Sigmoid colon (tissue), 7 donors: ENCODE data around the gene PRDM16. TPM values are rescaled to one million over a fixed set of nuclear protein-coding genes. Genes with fewer than 3 reads are reported as not detected.

ENCODE experiments used
- DNase-seq: peaks from one replicate; pipeline ENCODE4 v3.0.0-alpha.2; 2019
- H3K27ac ChIP-seq, 4 donors: fragments of 200-600 bp; sonication (generic); one replicate each; pipeline ENCODE4 v1.5.1; 2016 to 2019; ENCODE audit warnings: mild to moderate bottlenecking in 1 of 4
- H3K27me3 ChIP-seq, 3 donors: fragments of 200-600 bp; sonication (generic); one replicate each; pipeline ENCODE4 v1.5.1; 2019; ENCODE audit warnings: mild to moderate bottlenecking in 1 of 3
- H3K36me3 ChIP-seq, 4 donors: fragments of 200-600 bp; sonication (generic); one replicate each; pipeline ENCODE4 v1.5.1; 2016 to 2019
- H3K4me1 ChIP-seq, 4 donors: fragments of 200-600 bp; sonication (generic); one replicate each; pipeline ENCODE4 v1.5.1; 2017 to 2019
- H3K4me3 ChIP-seq, 4 donors: fragments of 200-600 bp; sonication (generic); one replicate each; pipeline ENCODE4 v1.5.1; 2017 to 2019; ENCODE audit warnings: mild to moderate bottlenecking in 2 of 4, moderate library complexity in 1 of 4
- H3K9me3 ChIP-seq, 4 donors: fragments of 200-600 bp in 3 of 4; sonication (generic) in 3 of 4; one replicate each; pipeline versions ENCODE4 v1.5.1 to v1.6.1; 2013 to 2019
- EP300 ChIP-seq, 4 donors: sonication (generic); formaldehyde crosslinking; IDR thresholded peaks; one replicate each; pipeline ENCODE4 v1.6.1; 2017; ENCODE audit warnings: antibody characterized with exemption in 4 of 4
- POLR2A ChIP-seq, 2 donors: fragments of 450-650 bp; IDR thresholded peaks; one replicate each; pipeline ENCODE4 v1.6.1; 2016; ENCODE audit warnings: antibody characterized with exemption in 2 of 2, mild to moderate bottlenecking in 2 of 2, moderate library complexity in 2 of 2
- POLR2AphosphoS5 ChIP-seq, 4 donors: sonication (generic); formaldehyde crosslinking; IDR thresholded peaks; one replicate each; pipeline ENCODE4 v1.6.1; 2017; ENCODE audit warnings: antibody characterized with exemption in 4 of 4
- WGBS, 2 donors: extraction: QIAGEN DNeasy Blood & Tissue Kit; methylation state at CpG; one replicate each; pipeline ENCODE4 v1.1.7; 2013; 5-methylcytosine and 5-hydroxymethylcytosine counted together
- intact Hi-C: fragments of 100-400 bp; cut with DNase I; formaldehyde crosslinking; loops from one replicate; pipeline ENCODE4 v1.15.1; 2023
- polyA plus RNA-seq, 3 donors: library from polyadenylated mRNA; stranded (reverse); fragments of 200-250 nt; gene quantifications; one replicate each; pipeline ENCODE4 v1.2.3, GENCODE V29; 2013
- total RNA-seq, 4 donors: library from RNA; depleted of rRNA; stranded (reverse); fragments of >200 nt; gene quantifications; one replicate each; pipeline ENCODE4 v1.1.0, GENCODE V29; 2016
- TF ChIP-seq, protein P1 (sequence below), 4 experiments: fragments of 450-650 bp in 3 of 4; fragments of 200-600 bp in 1 of 4; IDR thresholded peaks; one replicate each; pipeline ENCODE4 v1.5.1; 2016 to 2019; ENCODE audit warnings: antibody characterized with exemption in 4 of 4, mild to moderate bottlenecking in 3 of 4, moderate library complexity in 2 of 4
- donor health status: healthy with polysubstance abuse.
- donor health status: Bipolar disorder and iron deficiency.
- donor health status: healthy.

Gene PRDM16
- total and polyA plus RNA-seq, 7 donors: under 0.01 to 1.7 (median 0.49) TPM

DNA sequence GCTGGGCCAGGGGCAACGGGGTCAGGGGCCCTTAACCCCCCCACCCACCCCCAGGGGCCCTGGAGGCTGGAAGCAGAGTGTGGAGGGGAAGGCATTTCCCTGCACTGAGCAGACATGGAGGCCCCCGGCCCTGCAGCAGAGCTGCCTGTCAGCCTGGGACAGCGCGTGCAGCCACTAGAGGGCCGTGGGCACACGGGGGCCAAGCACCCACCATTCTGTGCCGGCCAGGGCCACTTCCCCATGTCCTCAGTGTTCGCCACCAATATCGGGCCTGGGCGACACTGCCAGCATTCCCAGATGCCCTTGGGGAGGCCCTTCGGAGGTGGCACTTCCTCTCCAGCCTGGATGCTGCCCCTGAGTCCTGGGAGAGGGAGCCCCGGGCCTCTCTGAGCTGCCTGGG lies 362.3 kb downstream of the PRDM16 start:
- intact Hi-C loops: no loop called here
- H3K4me1 ChIP-seq: no peaks in the 10 kb centered on the region
- H3K27ac ChIP-seq: no peak overlapping the region
- TF ChIP-seq POLR2AphosphoS5 (IDR thresholded peaks at IDR 0.05): no peak
- no peak for TF ChIP-seq EP300 (IDR thresholded peaks at IDR 0.05)
- TF ChIP-seq, protein P1, sequence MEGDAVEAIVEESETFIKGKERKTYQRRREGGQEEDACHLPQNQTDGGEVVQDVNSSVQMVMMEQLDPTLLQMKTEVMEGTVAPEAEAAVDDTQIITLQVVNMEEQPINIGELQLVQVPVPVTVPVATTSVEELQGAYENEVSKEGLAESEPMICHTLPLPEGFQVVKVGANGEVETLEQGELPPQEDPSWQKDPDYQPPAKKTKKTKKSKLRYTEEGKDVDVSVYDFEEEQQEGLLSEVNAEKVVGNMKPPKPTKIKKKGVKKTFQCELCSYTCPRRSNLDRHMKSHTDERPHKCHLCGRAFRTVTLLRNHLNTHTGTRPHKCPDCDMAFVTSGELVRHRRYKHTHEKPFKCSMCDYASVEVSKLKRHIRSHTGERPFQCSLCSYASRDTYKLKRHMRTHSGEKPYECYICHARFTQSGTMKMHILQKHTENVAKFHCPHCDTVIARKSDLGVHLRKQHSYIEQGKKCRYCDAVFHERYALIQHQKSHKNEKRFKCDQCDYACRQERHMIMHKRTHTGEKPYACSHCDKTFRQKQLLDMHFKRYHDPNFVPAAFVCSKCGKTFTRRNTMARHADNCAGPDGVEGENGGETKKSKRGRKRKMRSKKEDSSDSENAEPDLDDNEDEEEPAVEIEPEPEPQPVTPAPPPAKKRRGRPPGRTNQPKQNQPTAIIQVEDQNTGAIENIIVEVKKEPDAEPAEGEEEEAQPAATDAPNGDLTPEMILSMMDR (IDR thresholded peaks at IDR 0.05): no peak
- DNase-seq: no peak
- no peaks in the 10 kb centered on the region for H3K36me3 ChIP-seq
- H3K4me3 ChIP-seq: no peak overlapping the region
- WGBS, 2 donors: 65 to 67% methylated on average over 12 of the region's 12 CpGs
- peaks cover 0 to 43% (median 6%) of the 10 kb centered on the region in 3 donors for H3K27me3 ChIP-seq
- H3K9me3 ChIP-seq: no peaks in the 10 kb centered on the region

DNA sequence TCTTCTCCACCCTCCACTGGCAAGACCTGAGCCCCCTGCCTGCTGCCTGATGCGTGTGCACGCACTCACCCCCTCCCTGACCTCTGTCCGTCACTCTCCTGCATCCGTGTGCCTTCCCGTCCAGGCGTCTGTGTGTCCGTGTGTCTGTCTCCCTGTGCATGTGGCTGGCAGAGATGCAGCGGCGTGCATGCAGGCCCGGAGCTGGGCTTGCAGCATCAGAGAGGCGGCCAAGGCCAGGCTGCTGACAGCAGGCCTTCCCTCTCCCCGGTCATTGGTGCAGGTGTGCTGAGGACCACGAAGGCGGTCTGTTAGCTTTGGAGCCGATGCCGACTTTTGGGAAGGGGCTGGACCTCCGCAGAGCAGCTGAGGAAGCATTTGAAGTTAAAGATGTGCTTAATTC lies 362.7 kb downstream of the PRDM16 start:
- H3K9me3 ChIP-seq: no peaks in the 10 kb centered on the region
- WGBS, 2 donors: 89 to 91% methylated on average over 17 of the region's 17 CpGs
- intact Hi-C loops: no loop called here
- H3K27me3 ChIP-seq: peaks cover 0 to 46% (median 6%) of the 10 kb centered on the region in 3 donors
- H3K4me1 ChIP-seq: no peaks in the 10 kb centered on the region
- H3K4me3 ChIP-seq: no peak overlapping the region
- TF ChIP-seq POLR2AphosphoS5 (IDR thresholded peaks at IDR 0.05) (no peak), EP300 (IDR thresholded peaks at IDR 0.05) (no peak), POLR2A (IDR thresholded peaks at IDR 0.05) (no peak)
- TF ChIP-seq, protein P1 (IDR thresholded peaks at IDR 0.05): no peak
- DNase-seq: no peak
- H3K27ac ChIP-seq: no peak overlapping the region
- no peaks in the 10 kb centered on the region for H3K36me3 ChIP-seq

DNA sequence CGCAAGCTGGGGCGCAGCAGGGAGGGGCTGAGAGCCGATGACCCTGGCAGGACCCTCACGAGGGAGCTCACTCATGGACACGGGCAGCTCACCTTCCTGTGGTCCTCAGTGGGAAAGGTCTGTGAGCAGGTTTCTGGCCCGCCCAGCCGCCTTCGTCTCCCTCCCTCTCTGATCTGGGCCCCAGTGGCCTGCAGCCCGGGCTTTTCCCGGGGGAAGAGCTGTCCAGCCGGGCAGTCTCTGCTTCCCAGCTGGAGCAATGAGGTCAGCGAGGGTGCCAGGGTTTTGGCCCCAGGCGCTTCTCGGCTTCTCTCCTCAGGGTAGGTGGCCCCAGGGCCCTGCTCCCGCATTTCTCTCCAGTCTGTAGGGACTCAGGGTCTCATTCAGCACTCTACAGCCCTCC lies 363.3 kb downstream of the PRDM16 start:
- intact Hi-C loops: no loop called here
- TF ChIP-seq, protein P1 (IDR thresholded peaks at IDR 0.05): no peak
- TF ChIP-seq POLR2A (IDR thresholded peaks at IDR 0.05) (no peak), POLR2AphosphoS5 (IDR thresholded peaks at IDR 0.05) (no peak), EP300 (IDR thresholded peaks at IDR 0.05) (no peak)
- H3K4me1 ChIP-seq: no peaks in the 10 kb centered on the region
- H3K36me3 ChIP-seq: no peaks in the 10 kb centered on the region
- no peak overlapping the region for H3K27ac ChIP-seq
- peaks cover 0 to 52% (median 6%) of the 10 kb centered on the region in 3 donors for H3K27me3 ChIP-seq
- no peaks in the 10 kb centered on the region for H3K9me3 ChIP-seq
- H3K4me3 ChIP-seq: no peak overlapping the region
- no peak for DNase-seq
- WGBS, 2 donors: 79 to 90% methylated on average over 15 of the region's 15 CpGs

DNA sequence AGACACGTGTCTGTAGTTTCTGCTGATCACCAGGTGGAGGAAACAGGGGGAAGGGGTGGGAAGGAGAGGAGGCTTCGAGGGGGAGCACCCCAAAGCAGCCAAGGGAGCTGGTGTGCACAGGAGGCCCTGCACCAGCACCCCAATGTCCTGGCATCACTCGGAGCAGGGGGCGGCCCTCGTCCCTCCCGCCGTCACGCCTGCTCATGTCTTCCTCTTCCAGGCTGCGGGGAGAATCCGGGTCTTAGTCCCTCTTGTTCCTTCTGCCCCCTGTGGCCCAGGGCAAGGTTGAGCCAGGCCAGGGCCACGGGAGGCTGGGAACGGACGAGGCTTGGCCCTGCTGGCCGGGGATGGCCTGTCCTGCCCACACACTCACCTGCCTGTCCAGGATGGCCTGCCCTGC lies 364.1 kb downstream of the PRDM16 start:
- TF ChIP-seq EP300 (IDR thresholded peaks at IDR 0.05) (no peak), POLR2A (IDR thresholded peaks at IDR 0.05) (no peak), POLR2AphosphoS5 (IDR thresholded peaks at IDR 0.05) (no peak)
- TF ChIP-seq, protein P1 (IDR thresholded peaks at IDR 0.05): no peak
- H3K4me3 ChIP-seq: no peak overlapping the region
- H3K4me1 ChIP-seq: no peaks in the 10 kb centered on the region
- H3K27ac ChIP-seq: no peak overlapping the region
- 92% methylated on average over 14 of the region's 14 CpGs for WGBS, 2 donors
- intact Hi-C loops: no loop called here
- H3K36me3 ChIP-seq: no peaks in the 10 kb centered on the region
- peaks cover 0 to 59% (median 6%) of the 10 kb centered on the region in 3 donors for H3K27me3 ChIP-seq
- H3K9me3 ChIP-seq: no peaks in the 10 kb centered on the region
- DNase-seq: no peak
